ENCODE measurements around the gene MRPL34.
A peak's percentile ranks its signal among the peaks of the same experiment; 100 is the strongest.

GRCh38 chr19:17327654-17328516 is 22.2 kb downstream of the MRPL34 start:
- TF ChIP-seq, protein P1, sequence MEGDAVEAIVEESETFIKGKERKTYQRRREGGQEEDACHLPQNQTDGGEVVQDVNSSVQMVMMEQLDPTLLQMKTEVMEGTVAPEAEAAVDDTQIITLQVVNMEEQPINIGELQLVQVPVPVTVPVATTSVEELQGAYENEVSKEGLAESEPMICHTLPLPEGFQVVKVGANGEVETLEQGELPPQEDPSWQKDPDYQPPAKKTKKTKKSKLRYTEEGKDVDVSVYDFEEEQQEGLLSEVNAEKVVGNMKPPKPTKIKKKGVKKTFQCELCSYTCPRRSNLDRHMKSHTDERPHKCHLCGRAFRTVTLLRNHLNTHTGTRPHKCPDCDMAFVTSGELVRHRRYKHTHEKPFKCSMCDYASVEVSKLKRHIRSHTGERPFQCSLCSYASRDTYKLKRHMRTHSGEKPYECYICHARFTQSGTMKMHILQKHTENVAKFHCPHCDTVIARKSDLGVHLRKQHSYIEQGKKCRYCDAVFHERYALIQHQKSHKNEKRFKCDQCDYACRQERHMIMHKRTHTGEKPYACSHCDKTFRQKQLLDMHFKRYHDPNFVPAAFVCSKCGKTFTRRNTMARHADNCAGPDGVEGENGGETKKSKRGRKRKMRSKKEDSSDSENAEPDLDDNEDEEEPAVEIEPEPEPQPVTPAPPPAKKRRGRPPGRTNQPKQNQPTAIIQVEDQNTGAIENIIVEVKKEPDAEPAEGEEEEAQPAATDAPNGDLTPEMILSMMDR (IDR thresholded peaks at IDR 0.05): peak; percentile 88
- TF ChIP-seq ZFX (IDR thresholded peaks at IDR 0.05; ENCODE audit: borderline replicate concordance): no peak

All from 22Rv1 (cell line).